ENCODE measurements around the gene CHST11.
A peak's percentile ranks its signal among the peaks of the same experiment; 100 is the strongest.

CHST11 gene

DNA sequence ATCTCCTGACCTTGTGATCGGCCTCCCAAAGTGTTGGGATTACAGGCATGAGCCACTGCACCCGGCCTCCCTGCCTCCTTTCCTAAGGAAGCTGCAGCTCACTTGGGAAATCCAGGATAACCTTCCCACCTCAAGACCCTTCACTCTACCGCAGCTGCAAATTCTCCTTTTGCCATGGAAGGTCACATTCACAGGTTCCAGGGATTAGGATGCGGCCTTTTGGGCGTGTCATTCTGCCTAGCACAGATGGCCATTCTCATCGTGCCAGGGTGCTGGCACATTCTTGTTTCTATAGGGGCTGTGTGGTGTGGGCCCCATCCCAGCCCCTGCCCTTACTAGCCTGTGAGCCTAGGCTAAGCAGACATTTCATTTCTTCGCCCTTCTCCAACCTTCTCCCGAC, 219.9 kb downstream of the CHST11 start:
- DNase-seq (ENCODE audit: low spot score): no peak

DNA sequence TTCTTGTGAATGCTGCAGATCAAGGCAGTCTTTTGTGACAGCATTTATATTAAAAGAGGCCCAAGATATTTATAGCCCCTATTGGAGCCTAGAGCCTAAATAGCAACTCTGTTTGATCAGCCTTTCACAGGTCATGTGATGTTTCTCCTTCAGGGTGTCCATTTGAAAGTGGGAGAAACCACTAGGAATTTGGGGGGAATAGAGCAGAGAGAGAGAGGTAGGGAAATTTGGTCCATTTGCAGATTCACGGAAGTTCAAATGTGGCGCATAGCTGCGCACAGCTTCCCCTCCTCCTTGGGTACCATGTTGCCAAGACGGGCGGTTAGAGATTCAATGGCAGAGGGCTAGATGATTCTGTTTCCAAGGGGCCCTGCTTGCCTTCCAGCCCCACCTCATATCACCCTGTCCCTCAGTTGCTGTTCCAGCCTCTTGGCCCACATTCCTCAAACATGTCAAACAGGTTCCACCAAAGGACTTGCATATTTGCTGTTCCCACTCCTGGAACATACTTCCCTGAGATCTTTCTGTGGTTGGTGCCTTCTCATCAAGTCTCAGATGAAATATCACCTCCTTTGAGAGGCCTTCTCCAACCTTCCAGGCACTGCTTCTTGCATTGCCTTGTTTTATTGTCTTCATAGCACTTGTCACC, 220.8 kb downstream of the CHST11 start:
- DNase-seq (ENCODE audit: low spot score): peak; percentile 39

DNA sequence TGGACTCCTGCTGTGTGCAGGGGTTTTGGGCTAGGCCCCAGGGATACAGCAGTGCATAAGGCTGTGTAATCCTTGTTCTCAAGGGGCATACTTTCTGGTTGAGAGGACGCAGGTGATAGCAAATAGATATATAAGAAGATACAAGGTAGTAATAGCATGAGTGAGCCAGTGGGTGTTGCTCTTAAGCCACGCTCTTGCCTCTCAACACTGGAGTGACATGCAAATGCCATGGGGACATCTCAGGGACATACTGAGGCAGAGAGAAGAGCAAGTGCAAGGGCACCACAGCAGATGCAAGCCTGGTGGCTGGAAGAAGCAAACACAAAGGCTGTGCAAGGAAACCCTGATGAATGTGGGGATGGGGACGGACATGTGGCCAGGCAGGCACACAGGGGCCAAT, 223.3 kb downstream of the CHST11 start:
- no peak for DNase-seq (ENCODE audit: low spot score)

DNA sequence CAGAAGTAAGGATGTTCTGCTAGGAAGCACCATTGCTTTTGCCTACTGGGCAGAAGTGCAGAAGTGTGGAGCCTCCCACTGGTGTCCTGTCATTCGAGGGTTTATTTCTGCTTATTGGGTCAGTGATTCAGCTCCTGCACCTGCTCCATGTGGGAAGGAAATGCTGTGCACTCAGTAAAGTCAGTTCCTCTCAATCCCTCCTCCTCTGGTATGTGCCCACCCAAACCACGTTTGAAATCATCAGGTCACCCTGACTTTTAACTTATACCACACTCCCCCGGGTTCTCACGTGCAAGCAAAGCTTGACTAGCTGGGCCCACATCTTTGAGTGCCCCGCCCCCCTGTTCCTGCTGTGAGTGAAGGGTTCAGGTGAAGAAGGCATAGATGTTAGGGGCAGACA, 223.7 kb downstream of the CHST11 start:
- no peak for DNase-seq (ENCODE audit: low spot score)

DNA sequence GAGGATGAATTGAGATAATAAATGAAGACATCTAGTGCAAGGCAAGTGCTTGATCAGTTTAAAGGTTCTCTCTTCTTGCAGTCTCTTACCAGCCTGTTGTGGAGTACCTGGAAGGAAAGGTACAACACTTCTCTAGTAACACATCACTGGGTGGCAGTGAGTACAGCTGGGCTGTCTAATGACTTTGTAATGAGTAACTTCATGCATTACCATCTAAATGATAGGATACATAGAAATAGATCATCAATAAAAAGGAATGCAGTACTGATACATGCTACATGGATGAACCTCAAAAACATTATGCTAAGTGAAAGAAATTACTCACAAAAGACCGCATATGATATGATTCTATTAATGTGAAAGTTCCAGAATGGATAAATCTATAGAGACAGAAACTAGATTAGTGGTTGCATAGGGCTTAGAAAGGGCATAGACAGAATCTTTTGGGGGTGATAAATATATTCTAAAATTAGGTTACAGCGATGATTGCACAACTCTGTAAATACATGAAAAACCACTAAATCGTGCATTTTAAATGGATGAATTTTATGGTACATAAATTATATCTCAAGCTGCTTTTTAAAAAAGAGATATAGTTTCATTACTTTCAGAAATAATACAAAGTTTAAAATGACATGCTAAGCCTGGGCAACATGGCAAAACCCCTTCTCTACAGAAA, 224.4 kb downstream of the CHST11 start:
- no peak for DNase-seq (ENCODE audit: low spot score)

DNA sequence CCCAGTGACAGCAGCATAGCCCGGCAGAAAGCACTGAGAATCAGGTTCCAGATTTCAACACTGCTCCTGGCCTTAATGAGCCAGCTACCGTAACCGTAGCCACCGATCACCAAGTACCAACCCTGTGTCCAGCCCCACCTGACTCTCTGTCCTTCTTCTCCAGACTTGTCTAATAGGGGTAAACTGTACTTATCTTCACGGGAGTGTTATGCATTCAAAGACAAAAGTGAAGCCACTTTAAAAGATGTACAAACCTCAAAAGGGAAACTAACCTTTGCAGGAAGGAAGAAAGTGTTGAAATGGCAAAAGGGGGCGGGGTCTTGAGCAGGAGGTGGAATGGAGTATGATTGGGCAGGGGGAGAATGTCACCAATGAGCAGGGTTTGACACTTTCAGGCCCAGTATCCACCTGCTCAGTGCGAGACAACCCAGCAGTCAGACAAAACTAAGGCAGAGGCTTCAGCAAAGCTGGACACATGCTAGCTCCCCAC, 226.1 kb downstream of the CHST11 start:
- DNase-seq (ENCODE audit: low spot score): no peak

DNA sequence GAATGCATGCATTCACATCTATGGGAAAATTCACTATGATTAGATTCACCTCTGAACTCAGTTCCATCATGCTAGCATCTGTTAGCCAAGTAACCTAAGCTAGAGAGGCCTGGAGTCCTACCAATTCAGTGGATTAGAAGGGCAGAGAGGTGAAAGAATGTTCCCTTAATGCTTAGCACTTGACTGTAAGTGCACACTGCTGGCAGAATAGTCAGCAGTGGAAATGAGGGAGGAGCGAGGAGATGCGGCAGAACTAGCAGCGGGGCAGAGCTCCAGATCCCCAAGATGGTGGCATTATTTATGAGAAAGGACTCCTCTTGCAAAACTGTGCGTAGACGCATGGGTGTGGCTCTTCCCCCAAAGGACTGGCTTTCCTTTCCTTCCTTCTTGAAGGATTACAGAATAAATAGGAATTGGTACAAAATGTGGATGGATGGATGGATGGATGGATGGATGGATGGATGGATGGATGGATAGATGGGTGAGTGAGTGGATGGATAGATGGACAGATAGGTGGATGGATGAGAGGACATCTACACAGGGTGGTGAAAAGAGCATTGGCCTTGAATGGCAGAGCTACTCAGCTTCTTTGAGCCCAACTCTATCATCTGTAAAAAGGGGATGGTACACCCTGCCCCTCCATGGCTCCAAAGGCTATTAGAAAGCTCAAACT, 227.2 kb downstream of the CHST11 start:
- no peak for DNase-seq (ENCODE audit: low spot score)

DNA sequence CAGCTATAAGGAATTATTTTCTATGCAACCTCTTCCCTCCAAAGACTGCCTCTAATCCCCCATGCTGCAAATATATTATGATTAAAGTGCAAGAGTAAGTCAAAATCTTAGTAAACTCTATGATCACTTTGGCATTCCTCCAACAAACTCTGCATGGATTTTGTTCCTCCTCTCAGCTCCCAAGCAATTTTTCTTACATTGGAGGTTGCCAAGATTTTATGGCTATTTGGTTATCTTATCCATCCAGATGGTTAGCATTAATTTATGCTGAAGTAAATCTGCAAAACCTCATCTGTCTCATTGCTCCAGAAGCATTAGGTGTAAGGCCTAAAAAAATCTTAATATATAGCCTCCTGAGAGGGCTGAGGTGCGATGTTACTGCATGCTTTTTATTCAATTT, 228.1 kb downstream of the CHST11 start:
- no peak for DNase-seq (ENCODE audit: low spot score)

DNA sequence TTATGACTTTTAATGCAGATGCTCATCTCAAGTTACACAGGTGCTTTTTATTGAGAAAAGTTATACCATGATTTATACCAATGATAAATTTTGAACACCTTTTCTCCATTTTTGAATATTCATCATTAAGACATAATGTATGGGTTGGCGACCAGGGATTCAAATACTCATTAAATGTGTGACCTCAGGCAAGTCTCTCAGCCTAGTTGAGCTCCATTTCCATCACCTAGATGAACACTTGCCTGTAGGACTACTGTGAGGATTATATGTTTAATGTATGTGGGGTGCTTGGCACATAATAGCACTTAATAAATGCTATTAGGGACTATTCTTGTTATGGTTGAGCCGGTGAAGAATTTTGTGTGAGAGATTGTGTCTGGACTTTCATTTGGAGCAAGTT, 228.6 kb downstream of the CHST11 start:
- DNase-seq (ENCODE audit: low spot score): no peak

DNA sequence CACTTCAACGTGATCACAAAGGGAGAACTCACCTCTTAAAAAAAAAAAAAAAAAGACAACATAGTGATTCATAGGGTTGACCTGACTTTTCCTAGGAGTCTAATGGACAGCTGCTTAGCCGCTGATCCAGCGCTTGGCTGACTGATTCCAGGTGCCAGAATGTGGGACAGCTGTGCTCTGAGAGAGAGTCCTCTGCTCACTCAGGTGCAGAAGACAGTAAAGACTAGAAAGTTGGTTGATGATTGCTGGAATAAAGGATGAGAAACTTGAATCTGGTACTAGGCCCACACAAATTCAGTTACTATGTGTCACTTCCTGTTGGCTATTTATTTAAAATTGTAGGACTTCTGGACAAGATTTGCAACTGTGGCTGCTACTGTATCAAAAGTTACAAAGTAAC, 229.4 kb downstream of the CHST11 start:
- no peak for DNase-seq (ENCODE audit: low spot score)

DNA sequence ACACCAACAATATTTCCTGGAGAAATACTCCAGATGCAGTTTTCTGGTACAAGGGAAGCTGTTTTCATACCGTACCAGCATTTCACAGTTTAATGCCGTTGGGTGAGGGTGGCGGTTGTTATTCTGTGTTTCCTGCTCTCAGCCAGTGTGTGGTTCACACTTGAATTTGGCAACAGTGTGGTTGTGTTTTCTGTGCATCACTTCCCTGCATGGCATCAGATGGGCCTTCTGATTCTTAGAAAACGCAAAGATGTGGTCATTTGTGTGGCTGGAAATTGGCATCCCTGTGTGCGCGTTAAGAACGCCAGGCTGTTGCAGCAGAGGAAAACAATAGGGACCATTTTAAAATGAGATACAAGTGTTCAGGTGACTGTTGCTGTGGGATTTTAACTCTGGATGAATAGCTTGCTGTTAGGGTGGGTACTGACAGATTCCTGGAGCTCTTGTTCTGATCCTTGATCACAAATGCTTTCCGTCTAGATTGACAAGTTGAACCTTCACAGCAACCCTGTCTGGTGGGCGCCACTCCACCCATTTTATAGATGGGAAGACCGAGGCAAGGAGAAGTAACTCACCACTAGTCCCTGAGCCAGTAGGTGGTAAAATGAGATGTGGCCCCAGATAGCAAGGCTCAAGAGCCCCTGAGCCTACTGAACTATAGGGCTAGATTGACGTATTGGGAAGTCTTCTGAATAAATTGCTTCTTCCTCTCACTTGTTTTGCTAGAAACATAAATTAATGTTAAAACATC, 231.2 kb downstream of the CHST11 start:
- DNase-seq (ENCODE audit: low spot score): no peak

DNA sequence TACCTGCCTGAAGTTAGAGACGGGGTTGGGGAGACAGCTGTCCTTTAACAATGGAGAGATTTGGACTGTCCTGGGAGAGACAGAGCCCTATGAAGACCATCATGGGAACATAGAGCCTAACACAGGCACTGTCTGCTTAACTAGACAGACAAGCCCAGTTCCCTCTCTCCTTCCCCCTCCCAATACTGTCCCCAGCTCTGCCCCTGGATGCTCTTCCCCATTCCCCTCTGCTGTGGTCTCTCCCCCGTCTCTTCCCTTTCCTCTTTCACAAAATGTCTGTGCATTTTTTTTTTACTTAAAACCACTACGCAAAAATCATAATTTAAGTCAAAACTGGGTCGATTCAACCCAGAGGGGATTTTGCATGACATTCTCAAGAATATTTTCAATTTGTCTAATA, 232.9 kb downstream of the CHST11 start:
- no peak for DNase-seq (ENCODE audit: low spot score)

DNA sequence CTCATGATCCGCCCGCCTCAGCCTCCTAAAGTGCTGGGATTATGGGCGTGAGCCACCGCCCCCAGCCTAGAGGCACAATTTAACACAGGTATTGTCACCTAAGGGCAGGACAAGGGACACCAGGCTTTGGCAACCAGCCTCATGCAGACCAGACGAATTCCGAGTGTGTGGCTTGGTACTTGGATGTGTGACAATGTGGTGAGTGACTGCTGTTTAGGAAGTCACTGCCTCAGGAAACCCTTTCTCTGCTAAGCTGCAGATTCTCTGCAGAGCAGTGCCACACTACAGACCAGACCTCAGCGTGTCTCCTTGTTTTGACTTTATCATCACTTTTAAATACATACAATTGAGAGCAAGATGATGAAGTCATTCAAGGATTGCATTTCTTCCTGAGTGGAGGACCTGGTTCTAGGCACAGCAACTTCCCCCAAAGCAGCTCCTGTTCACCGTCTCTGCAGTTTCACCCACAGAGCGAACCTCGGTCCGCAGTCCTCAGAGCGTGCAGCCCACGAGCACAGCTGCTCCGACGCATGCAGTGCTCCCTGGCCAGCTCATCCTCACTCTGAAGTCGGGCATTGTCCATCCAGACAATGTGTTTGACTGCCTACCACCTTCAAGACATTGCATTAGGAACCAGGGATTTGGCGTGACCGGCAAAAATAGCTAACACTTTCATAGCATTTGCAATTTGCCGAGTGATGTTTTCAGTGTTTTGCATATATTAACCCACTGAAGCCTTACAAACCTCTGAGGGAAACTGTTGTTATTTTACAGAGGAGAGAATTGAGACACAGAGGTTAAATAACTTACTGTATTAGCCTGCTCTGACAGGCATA, 235.2 kb downstream of the CHST11 start:
- no peak for DNase-seq (ENCODE audit: low spot score)

DNA sequence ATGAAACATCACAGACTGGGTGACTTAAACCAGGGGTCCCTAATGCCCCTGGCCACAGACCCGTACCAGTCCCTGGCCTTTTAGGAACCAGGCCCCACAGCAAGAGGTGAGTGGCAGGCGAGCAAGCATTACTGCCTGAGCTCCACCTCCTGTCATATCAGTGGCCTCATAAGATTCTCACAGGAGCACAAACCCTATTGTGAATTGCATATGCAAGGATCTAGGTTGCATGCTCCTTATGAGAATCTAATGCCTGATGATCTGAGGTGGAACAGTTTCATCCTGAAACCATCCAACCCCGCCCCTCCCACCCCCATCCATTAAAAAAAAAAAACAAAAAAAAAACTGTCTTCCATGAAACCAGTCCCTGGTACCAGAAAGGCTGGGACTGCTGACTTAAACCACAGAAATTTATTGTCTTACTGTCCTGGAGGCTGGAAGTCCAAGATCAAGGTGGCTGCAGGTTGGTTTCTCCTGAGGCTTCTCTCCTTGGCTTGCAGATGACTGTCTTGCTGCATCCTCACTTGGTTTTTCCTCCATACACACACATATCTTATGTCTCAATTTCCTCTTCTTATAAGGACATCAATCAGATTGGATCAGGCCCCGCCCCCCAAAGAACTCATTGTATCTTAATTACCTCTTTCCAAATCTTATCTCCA, 235.9 kb downstream of the CHST11 start:
- no peak for DNase-seq (ENCODE audit: low spot score)

DNA sequence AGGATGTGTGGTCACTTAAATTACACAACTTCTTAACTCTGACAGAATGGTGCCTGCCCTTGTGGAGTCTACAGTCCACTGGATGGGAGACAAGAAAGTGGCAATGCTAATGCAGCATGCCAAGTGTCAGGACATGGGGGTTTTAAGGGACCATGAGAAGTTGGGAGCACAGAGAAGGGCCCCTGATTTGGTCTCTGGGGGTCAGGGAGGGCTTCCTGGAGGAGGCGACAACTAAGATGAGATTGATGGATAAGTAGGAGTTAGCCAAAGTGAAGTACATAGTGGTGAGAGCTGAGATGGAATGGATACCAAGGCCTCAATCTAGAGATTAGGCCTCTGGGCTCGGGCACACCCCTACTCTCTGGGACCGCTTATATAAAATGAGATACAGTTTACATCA, 236.7 kb downstream of the CHST11 start:
- no peak for DNase-seq (ENCODE audit: low spot score)

DNA sequence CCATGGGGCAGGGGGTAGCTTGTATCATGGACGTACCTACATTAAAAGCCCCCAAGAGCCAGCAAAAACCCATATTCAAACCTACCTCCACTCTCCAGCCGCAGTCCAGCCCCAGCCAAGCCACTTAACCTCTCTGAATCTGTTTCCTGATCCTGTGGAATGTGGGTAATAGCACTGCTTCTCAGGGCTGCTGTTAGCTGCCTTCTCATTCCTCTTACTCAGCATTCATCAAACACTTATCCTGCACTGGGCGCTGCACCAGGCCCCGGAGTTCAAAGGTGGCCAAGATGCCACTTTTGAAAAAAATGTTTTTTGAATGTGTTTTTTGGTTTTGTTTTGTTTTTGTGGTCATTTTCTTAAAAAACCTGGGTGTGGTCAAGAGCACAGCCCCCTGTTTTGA, 237.4 kb downstream of the CHST11 start:
- no peak for DNase-seq (ENCODE audit: low spot score)

DNA sequence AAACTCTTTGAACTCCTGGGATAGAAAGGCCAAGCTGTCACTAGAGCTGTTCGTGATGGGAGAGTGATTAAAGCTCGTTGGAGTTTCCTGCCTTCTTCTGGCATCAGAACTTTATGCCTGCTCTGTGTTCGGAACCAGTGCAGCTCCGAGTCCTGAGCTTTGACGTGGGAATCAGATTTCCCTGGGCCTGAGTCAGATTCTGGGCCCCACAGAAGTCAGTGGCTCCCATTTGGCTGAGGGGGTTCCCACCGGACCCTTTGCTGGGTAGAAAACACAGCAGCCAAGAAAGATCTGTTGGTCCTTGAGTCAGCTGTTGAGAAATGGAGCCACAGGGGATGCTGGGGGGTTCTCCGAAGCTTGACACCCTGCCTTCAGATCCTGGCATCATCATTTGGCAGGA, 238.0 kb downstream of the CHST11 start:
- DNase-seq (ENCODE audit: low spot score): no peak

DNA sequence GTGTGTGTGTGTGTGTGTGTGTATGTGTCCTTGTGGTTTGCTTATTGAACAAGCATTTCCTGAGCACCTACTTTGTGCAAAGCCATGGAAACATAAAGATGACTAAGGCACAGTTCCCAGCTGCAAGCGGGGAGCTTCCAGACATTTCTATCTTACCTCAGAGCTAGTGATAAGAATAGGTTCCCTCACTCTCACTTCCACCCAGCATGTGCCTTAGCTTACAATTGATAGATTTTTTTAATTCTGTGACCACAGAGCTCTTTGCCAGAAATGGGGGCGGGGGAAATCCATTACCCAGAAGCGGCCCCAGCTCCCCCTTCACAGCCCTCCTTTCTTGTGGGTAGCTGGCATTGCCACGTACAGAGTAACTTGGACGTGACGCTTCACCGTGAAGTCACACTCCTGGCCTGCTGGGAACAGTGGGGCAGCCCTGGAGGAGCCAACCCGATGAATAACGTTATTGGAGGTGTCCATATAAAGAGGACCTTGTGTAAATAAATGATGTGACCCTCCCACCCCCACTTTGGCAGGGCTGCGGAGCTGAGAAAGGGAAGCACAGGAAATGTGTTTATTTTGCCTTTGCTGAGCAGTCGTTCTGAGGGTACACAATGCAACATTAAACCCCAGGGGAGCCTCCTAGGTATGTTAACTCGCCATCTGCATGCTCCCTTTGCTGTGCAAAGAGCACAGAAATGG, 238.9 kb downstream of the CHST11 start:
- no peak for DNase-seq (ENCODE audit: low spot score)

DNA sequence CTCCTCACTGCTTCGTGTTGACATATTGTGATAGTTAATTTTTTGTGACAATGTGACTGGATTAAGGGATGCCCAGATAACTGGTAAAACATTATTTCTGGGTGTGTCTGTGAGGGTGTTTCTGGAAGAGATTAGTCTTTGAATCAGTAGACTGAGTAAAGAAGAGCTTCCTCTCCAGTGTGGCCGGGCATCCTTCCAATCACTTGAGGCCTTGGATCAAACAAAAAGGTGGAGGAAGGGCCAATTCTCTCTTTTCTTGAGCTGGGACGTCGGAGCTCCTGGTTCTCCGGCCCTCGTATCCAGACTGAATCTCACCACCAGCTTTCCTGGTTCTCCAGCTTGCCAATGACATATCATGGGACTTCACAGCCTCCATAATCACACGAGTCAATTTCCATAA, 240.4 kb downstream of the CHST11 start:
- no peak for DNase-seq (ENCODE audit: low spot score)

DNA sequence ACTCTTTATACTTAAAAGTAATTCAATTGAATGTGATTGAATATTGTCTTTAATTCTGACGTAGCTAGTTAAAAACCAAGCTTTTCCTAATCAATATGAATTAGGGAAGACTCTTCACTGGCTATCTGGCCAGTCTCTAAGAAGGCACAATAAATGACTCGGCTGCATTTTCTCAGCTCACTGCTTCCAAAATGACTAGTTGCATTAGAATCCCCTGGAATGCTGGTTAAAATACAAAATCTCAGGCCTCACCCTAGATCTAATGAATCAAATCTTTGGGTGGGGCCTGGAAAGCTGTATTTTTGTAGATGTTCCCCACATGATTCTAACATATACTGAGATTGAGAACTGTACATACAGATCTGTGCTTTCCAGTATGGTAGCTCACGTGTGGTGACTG, 242.1 kb downstream of the CHST11 start:
- no peak for DNase-seq (ENCODE audit: low spot score)

All from LoVo (cell line).